ENCODE data around the gene CYB5D1. TPM values are rescaled to one million over a fixed set of nuclear protein-coding genes. Genes with fewer than 3 reads are reported as not detected.
"Not testable (repeated sequence)": the region's sequence is repeated elsewhere in the genome, so short reads cannot be mapped to it uniquely, and the experiment has no call there.

The CYB5D1 gene
- 18.2 and 38.2 TPM in 2 replicates for total RNA-seq (2014; rRNA removed; shearing (Covaris generic); ENCODE audit: low replicate concordance)

DNA sequence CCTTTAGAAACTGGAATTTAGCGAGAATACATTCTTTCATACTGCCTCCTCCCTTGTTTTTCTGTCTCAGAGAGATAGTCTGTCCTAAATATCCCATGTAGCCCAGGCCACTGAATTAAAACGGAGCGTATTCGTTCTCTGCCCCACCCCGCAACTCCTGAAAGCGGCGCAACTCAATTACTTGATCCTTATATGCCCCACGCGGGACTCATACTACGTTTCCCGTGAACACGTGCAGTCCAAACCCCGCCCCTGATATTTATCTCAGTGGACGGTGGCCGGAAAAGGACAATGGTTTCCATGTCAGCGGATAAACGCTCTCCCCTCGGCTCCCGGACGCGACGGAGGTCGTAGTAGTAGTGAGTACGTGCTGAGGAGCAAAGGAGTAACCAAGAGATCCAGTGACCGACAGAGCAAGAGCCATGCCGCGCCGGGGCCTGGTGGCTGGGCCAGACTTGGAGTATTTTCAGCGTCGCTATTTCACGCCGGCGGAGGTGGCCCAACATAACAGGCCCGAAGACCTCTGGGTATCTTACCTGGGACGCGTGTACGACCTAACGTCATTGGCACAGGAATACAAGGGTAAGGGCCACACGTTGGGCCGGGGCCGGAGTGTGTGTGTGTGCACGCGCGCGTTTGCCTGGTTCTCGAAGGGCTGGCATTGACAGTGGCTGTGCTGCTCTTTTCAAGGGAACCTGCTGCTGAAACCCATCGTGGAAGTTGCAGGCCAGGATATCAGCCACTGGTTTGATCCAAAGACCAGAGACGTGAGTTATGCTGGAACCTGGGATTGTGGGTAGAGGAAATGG lies at the start of gene CYB5D1:
TSS of gene CYB5D1 (plus strand) at position 291 of the 809 bp plus-strand sequence. CDS start at position 423, 132 bp downstream.
- H3K9me3 ChIP-seq = no peaks in the 10 kb centered on the region
- peak within 1 kb of the TSS; percentile 82 for H3K4me3 ChIP-seq
- DNase-seq = peak; percentile 92
- peaks cover 46% of the 10 kb centered on the region for H3K36me3 ChIP-seq
- no peaks in the 10 kb centered on the region for H3K27me3 ChIP-seq

DNA sequence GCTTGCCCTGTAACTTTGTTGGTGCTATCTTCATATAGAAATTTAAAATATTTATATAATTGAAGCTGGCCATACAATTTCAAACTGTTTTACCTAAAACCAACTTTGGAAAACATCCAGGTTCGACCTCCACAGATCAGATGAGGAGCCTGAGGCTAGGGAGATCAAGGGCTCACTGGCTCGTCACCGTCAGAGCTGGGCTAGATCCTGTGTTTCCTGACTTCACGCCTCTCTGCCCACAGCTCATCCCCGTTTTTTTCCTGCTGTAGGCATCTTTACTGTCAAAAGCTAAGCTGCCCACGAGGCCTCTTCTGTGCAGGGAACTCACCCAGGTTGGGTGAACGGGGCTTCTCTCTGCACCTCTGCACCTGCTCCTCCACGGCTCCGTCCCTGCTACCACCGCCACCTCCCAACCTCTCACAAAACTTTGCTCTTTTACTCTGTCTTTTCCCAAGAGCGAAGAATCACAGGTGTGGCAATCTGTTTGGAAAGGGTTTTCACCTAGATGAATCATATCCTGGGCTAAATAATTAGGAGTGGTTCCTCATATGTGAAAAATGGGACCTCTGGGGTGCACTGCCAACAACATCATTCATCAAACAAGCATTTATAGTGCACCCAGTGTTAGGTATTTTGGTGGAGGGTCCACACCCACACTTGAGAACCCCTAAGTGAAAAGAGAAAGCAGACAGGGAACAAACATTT lies 48.6 kb upstream of the CYB5D1 start:
- DNase-seq = no peak
- Histone ChIP-seq H3K9me3 (no peaks in the 10 kb centered on the region), H3K4me3 (no peak overlapping the region), H3K36me3 (no peaks in the 10 kb centered on the region), H3K27me3 (no peaks in the 10 kb centered on the region)

- DNase-seq = peak; percentile 61
- not testable (repeated sequence) for H3K4me3 ChIP-seq, H3K9me3 ChIP-seq, H3K36me3 ChIP-seq, H3K27me3 ChIP-seq
These were observed 47.9 kb upstream of the CYB5D1 start for GRCh38 chr17:7809791-7810343.

GRCh38 chr17:7811251-7811650 lies 46.6 kb upstream of the CYB5D1 start:
- Histone ChIP-seq H3K36me3 (no peaks in the 10 kb centered on the region), H3K27me3 (no peaks in the 10 kb centered on the region), H3K9me3 (no peaks in the 10 kb centered on the region), H3K4me3 (no peak overlapping the region)
- DNase-seq = no peak

- Histone ChIP-seq H3K36me3 (no peaks in the 10 kb centered on the region), H3K9me3 (no peaks in the 10 kb centered on the region), H3K27me3 (no peaks in the 10 kb centered on the region), H3K4me3 (no peak overlapping the region)
- DNase-seq = no peak
These were observed 42.8 kb upstream of the CYB5D1 start for GRCh38 chr17:7814969-7815368.

DNA sequence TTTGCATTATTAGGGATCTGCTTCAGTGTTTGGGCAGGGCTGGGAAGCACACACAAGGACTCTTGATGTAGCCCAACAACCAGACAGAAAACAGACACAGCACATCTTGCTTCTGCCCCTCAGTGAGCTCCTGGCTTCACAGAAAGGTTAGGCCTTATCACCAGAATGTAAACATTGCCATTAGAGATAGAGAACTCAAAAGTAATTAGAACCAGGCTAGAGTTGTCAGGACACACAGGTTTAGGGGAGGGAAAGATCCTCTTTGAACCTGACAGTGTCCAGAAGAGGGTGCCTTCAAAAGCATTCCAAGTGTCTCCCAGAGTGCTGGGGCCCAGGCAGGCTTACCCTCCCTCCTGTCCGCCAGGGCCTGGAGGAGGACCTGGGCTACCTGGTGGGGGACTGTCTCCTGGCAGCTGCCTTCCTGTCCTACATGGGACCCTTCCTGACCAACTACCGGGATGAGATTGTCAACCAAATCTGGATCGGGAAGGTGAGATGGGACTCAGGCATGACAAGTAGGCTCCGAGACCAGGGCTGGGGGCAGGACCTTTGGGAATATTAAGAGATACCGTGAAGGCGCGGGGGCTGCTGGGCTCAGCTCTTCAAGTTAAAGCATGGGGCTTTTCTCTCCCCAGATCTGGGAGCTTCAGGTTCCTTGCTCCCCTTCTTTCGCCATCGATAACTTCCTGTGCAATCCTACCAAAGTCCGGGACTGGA lies 40.7 kb upstream of the CYB5D1 start:
- Histone ChIP-seq H3K4me3 (no peak overlapping the region), H3K9me3 (no peaks in the 10 kb centered on the region), H3K36me3 (no peaks in the 10 kb centered on the region), H3K27me3 (no peaks in the 10 kb centered on the region)
- DNase-seq = no peak

DNA sequence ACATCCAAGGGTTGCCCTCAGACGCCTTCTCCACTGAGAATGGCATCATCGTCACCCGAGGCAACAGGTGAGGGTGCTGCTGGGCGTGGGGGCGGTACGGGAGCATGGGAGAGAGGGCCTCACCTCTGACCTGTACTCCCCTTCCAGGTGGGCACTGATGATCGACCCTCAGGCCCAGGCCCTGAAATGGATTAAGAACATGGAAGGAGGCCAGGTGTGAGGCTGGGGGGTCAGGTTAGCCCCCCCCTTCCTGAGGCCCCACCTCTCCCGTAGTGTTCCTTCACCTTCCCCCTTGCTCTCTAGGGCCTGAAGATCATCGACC lies 40.2 kb upstream of the CYB5D1 start:
- no peaks in the 10 kb centered on the region for H3K9me3 ChIP-seq
- no peak overlapping the region for H3K4me3 ChIP-seq
- H3K36me3 ChIP-seq = no peaks in the 10 kb centered on the region
- DNase-seq = no peak
- no peaks in the 10 kb centered on the region for H3K27me3 ChIP-seq

DNA sequence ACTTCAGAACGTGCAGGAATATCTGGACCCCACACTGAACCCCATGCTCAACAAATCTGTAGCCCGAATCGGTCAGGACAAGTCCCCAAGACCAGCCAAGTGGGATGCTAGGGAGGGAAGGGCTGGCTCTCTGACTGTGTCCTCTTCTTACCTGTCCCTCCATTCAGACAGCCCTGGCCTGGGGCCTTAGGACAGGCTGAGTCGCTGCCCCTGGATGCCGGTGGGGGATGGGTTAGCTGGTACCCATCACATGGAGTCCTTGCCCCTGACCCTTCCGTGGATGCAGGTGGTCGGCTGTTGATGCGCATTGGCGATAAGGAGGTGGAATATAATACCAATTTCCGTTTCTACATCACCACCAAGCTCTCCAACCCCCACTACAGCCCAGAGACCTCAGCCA lies 39.8 kb upstream of the CYB5D1 start:
- Histone ChIP-seq H3K27me3 (no peaks in the 10 kb centered on the region), H3K9me3 (no peaks in the 10 kb centered on the region), H3K36me3 (no peaks in the 10 kb centered on the region), H3K4me3 (no peak overlapping the region)
- DNase-seq = no peak

GRCh38 chr17:7818746-7819645 lies 38.8 kb upstream of the CYB5D1 start:
- no peak overlapping the region for H3K4me3 ChIP-seq
- DNase-seq = no peak
- no peaks in the 10 kb centered on the region for H3K36me3 ChIP-seq
- H3K27me3 ChIP-seq = no peaks in the 10 kb centered on the region
- H3K9me3 ChIP-seq = no peaks in the 10 kb centered on the region

GRCh38 chr17:7820231-7820630 lies 37.6 kb upstream of the CYB5D1 start:
- H3K4me3 ChIP-seq = no peak overlapping the region
- no peak for DNase-seq
- no peaks in the 10 kb centered on the region for H3K27me3 ChIP-seq
- no peaks in the 10 kb centered on the region for H3K36me3 ChIP-seq
- no peaks in the 10 kb centered on the region for H3K9me3 ChIP-seq

DNA sequence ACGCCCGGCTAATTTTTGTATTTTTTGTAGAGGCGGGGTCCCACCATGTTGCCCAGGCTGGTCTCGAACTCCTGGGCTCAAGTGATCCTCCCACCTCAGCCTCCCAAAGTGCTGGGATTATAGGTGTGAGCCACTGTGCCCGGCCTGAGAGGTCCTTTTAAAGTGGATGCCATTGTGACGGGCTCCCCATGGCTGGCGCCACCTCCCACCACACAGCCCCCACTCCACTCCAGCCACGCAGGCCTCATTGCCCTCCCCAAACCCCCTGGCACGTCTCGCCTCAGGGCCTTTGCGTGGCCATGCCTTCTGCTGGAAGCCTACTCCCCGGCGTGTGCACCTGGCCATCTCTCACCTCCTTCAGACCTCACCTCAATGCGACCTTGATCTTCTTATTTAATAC lies 35.7 kb upstream of the CYB5D1 start:
- no peak overlapping the region for H3K4me3 ChIP-seq
- no peaks in the 10 kb centered on the region for H3K36me3 ChIP-seq
- no peaks in the 10 kb centered on the region for H3K27me3 ChIP-seq
- no peaks in the 10 kb centered on the region for H3K9me3 ChIP-seq
- DNase-seq = no peak

- Histone ChIP-seq H3K4me3 (no peak overlapping the region), H3K36me3 (no peaks in the 10 kb centered on the region), H3K9me3 (no peaks in the 10 kb centered on the region), H3K27me3 (no peaks in the 10 kb centered on the region)
- DNase-seq = no peak
These were observed 34.2 kb upstream of the CYB5D1 start for GRCh38 chr17:7823581-7824001.

DNA sequence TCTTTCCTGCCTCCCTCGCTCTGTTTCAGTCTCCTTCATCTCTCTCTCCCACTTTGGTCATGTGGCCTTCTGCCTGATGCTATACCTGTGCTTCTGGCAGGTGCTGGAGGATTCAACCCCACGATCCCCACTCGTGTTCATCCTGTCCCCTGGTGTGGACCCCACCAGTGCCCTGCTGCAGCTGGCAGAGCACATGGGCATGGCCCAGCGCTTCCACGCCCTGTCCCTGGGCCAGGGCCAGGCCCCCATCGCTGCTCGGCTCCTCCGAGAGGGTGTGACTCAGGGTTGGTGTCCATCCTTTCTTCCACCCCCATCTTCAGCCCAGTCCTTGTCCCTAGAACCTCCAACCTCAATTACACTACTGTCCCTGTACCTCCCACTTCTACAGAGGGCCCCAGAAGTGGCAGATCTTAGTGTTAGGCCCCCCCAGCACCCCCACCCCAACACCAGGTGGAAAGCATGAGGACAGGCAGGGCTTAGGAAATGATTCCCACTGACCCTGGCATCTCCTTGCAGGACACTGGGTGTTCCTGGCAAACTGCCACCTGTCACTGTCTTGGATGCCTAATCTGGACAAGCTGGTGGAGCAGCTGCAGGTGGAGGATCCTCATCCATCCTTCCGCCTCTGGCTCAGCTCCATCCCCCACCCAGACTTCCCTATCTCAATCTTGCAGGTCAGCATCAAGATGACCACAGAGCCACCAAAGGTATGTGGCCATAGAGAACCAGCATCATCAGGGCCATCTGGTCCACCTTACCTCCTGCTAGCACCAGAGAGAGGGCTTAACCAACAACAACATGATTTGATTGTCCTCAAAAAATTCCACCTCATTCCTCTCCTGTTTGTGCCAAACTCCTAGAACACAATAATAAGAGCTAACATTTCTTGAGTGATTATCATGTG lies 33.5 kb upstream of the CYB5D1 start:
- Histone ChIP-seq H3K9me3 (no peaks in the 10 kb centered on the region), H3K27me3 (no peaks in the 10 kb centered on the region), H3K36me3 (no peaks in the 10 kb centered on the region), H3K4me3 (no peak overlapping the region)
- no peak for DNase-seq

DNA sequence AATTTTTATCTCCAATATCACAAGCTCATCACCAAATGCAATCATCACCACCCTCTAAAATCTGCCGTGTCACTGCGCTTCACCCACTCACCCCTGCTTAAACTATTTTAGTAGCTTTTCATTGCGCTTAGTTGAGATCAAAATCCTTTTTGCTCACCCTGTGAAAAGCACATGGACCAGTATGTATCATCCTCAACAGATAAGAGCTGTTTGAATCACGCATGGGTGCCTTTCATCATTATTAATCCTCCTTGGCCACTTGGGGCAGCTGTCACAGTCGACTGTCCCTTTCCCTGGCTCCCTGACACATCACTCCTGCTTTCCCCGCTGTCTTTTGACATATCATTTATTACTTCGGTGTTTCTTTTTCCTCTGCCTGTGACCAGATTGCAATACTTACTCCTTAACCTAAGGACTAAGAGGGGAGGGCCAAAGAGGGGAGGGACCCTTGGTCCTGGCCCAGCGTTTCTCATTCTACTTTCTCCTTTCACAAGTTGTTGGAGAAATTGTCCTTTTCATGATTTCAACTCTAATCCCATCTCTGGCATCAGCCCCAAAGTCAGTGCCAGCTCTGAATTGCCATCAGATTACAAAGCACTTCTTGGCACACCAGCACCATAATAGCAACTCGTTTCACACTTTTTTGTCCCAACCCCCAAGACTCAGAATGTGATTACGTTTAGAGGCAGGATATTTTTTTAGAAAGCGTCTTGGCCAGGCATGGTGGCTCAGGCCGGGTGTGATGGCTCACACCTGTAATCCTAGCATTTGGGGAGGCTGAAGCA lies 32.4 kb upstream of the CYB5D1 start:
- DNase-seq = peak; percentile 75
- no peak overlapping the region for H3K4me3 ChIP-seq
- no peaks in the 10 kb centered on the region for H3K9me3 ChIP-seq
- no peaks in the 10 kb centered on the region for H3K36me3 ChIP-seq
- no peaks in the 10 kb centered on the region for H3K27me3 ChIP-seq

- Histone ChIP-seq H3K9me3 (no peaks in the 10 kb centered on the region), H3K27me3 (peaks cover 2% of the 10 kb centered on the region; the same call in 1 of the 2 replicates), H3K4me3 (no peak overlapping the region), H3K36me3 (no peaks in the 10 kb centered on the region)
- no peak for DNase-seq
These were observed 27.2 kb upstream of the CYB5D1 start for GRCh38 chr17:7830616-7831015.

Measured in MG63 (cell line).